ENCODE results near the gene MED8.
A peak's percentile ranks its signal among the peaks of the same experiment; 100 is the strongest.
"Not testable (repeated sequence)": the region's sequence is repeated elsewhere in the genome, so short reads cannot be mapped to it uniquely, and the experiment has no call there.

MED8 gene

GRCh38 chr1:43383449-43383848 is 6.2 kb downstream of the MED8 start:
- DNase-seq (ENCODE audit: low read depth) = no peak

- DNase-seq (ENCODE audit: low read depth) = no peak
These were observed 7.4 kb downstream of the MED8 start for GRCh38 chr1:43382027-43382779.

GRCh38 chr1:43381612-43382011 is 8.0 kb downstream of the MED8 start:
- DNase-seq (ENCODE audit: low read depth) = no peak

- DNase-seq (ENCODE audit: low read depth) = no peak
These were observed 10.1 kb downstream of the MED8 start for GRCh38 chr1:43379476-43379875.

- DNase-seq (ENCODE audit: low read depth) = no peak
These were observed 11.8 kb downstream of the MED8 start for GRCh38 chr1:43377831-43378230.

- DNase-seq (ENCODE audit: low read depth) = no peak
These were observed 12.8 kb downstream of the MED8 start for GRCh38 chr1:43376723-43377235.

GRCh38 chr1:43373066-43373940 is 16.3 kb downstream of the MED8 start:
- no peak for DNase-seq (ENCODE audit: low read depth)

GRCh38 chr1:43372172-43372571 is 17.4 kb downstream of the MED8 start:
- no peak for DNase-seq (ENCODE audit: low read depth)

- no peak for DNase-seq (ENCODE audit: low read depth)
These were observed 19.0 kb downstream of the MED8 start for GRCh38 chr1:43370564-43370963.

- not testable (repeated sequence) for DNase-seq (ENCODE audit: low read depth)
These were observed 19.8 kb downstream of the MED8 start for GRCh38 chr1:43369779-43370178.

GRCh38 chr1:43368646-43369020 is 21.0 kb downstream of the MED8 start:
- DNase-seq (ENCODE audit: low read depth) = no peak

GRCh38 chr1:43367904-43368645 is 21.5 kb downstream of the MED8 start, which contains the start of gene ELOVL1:
Gene ELOVL1 (minus strand): TSS chr1:43368011. CDS start chr1:43365609, 2,402 bp downstream.
- peak; percentile 64 for DNase-seq (ENCODE audit: low read depth)

- no peak for DNase-seq (ENCODE audit: low read depth)
These were observed 22.3 kb downstream of the MED8 start for GRCh38 chr1:43367026-43367903.

GRCh38 chr1:43366601-43367025 is 23.0 kb downstream of the MED8 start:
- no peak for DNase-seq (ENCODE audit: low read depth)

GRCh38 chr1:43366179-43366578 is 23.4 kb downstream of the MED8 start:
- no peak for DNase-seq (ENCODE audit: low read depth)

GRCh38 chr1:43365678-43366077 is 23.9 kb downstream of the MED8 start:
- no peak for DNase-seq (ENCODE audit: low read depth)

- no peak for DNase-seq (ENCODE audit: low read depth)
These were observed 25.6 kb downstream of the MED8 start for GRCh38 chr1:43363935-43364525.

GRCh38 chr1:43363283-43363934 is 26.2 kb downstream of the MED8 start:
- DNase-seq (ENCODE audit: low read depth) = no peak

GRCh38 chr1:43360616-43361015 is 29.0 kb downstream of the MED8 start:
- DNase-seq (ENCODE audit: low read depth) = no peak

- DNase-seq (ENCODE audit: low read depth) = no peak
These were observed 29.9 kb downstream of the MED8 start for GRCh38 chr1:43359696-43360095.

Data from fibroblast of the conjunctiva (primary cell).